Ishikawa (cell line): ENCODE data around the gene TPST2.

Experiments
- CEBPB ChIP-seq: IDR thresholded peaks from 2 replicates; pipeline ENCODE4 v1.6.1; 2012
- CREB1 ChIP-seq: IDR thresholded peaks from 2 replicates; pipeline ENCODE4 v1.6.1; 2012; ENCODE audit warnings: low read depth
- EGR1 ChIP-seq: IDR thresholded peaks from 2 replicates; pipeline ENCODE4 v1.6.1; 2012
- EP300 ChIP-seq: IDR thresholded peaks from 2 replicates; pipeline ENCODE4 v1.6.1; 2012; ENCODE audit warnings: borderline replicate concordance
- FOXM1 ChIP-seq: IDR thresholded peaks from 2 replicates; pipeline ENCODE4 v1.6.1; 2012; ENCODE audit warnings: low read depth, borderline replicate concordance
- NFIC ChIP-seq: IDR thresholded peaks from 2 replicates; pipeline ENCODE4 v1.6.1; 2012
- RAD21 ChIP-seq: IDR thresholded peaks from 2 replicates; pipeline ENCODE4 v1.6.1; 2012; ENCODE audit warnings: low read depth
- TAF1 ChIP-seq: IDR thresholded peaks from 2 replicates; pipeline ENCODE4 v1.6.1; 2012; ENCODE audit warnings: low read depth, mild to moderate bottlenecking
- TCF12 ChIP-seq: IDR thresholded peaks from 2 replicates; pipeline ENCODE4 v1.6.1; 2012; ENCODE audit warnings: low read depth
- TEAD4 ChIP-seq: IDR thresholded peaks from 2 replicates; pipeline ENCODE4 v1.6.1; 2012
- YY1 ChIP-seq: IDR thresholded peaks from 2 replicates; pipeline ENCODE4 v1.6.1; 2012; ENCODE audit warnings: low read depth
- ZBTB7A ChIP-seq: IDR thresholded peaks from 2 replicates; pipeline ENCODE4 v1.6.1; 2012; ENCODE audit warnings: low read depth
- TF ChIP-seq, protein P1 (sequence below): IDR thresholded peaks from 2 replicates; pipeline ENCODE4 v1.6.1; 2012; ENCODE audit warnings: low read depth, mild to moderate bottlenecking
- TF ChIP-seq, protein P2 (sequence below): IDR thresholded peaks from 2 replicates; pipeline ENCODE4 v1.6.1; 2012
- TF ChIP-seq, protein P3 (sequence below): IDR thresholded peaks from 2 replicates; pipeline ENCODE4 v1.6.1; 2012

The TPST2 gene

DNA sequence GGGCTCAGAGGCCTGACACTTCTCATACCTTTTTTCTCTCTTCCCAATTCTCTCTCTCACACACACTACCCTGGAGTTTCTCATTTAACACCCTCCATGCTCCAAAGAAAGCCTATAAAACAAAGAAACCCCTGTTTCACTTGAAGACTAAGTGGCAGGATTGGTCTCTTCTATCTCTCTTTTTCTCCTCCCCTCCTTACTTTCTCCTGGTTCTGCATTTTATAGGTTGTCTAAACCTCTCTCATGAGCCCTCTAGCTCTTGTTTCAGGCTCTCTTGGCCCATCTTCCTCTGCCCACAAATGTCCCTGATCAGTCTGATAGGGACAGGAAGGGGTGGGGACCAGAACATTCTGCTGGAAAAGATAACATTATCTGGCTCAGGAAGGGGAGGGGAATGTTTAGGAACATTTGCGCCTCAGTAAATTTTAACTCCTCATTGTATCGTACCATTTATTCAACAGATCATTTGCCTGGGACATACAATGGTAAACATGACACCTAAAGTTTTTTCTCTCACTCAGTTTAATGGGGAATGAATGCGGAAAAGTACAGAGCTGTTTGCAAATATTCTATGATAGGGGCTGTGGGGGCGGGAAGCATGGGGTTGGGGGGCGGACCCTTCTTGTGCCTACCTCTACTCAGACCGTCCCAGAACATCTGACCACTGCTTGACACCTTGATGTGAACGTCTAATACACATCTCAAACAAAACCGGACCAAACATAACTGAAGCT, 42.7 kb upstream of the TPST2 start:
- TF ChIP-seq RAD21 (no peak), YY1 (no peak), CREB1 (no peak), NFIC (no peak), FOXM1 (no peak), TCF12 (no peak), EP300 (no peak), TEAD4 (no peak), EGR1 (no peak), TAF1 (no peak)
- TF ChIP-seq, protein P1, sequence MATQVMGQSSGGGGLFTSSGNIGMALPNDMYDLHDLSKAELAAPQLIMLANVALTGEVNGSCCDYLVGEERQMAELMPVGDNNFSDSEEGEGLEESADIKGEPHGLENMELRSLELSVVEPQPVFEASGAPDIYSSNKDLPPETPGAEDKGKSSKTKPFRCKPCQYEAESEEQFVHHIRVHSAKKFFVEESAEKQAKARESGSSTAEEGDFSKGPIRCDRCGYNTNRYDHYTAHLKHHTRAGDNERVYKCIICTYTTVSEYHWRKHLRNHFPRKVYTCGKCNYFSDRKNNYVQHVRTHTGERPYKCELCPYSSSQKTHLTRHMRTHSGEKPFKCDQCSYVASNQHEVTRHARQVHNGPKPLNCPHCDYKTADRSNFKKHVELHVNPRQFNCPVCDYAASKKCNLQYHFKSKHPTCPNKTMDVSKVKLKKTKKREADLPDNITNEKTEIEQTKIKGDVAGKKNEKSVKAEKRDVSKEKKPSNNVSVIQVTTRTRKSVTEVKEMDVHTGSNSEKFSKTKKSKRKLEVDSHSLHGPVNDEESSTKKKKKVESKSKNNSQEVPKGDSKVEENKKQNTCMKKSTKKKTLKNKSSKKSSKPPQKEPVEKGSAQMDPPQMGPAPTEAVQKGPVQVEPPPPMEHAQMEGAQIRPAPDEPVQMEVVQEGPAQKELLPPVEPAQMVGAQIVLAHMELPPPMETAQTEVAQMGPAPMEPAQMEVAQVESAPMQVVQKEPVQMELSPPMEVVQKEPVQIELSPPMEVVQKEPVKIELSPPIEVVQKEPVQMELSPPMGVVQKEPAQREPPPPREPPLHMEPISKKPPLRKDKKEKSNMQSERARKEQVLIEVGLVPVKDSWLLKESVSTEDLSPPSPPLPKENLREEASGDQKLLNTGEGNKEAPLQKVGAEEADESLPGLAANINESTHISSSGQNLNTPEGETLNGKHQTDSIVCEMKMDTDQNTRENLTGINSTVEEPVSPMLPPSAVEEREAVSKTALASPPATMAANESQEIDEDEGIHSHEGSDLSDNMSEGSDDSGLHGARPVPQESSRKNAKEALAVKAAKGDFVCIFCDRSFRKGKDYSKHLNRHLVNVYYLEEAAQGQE = no peak
- TF ChIP-seq, protein P2, sequence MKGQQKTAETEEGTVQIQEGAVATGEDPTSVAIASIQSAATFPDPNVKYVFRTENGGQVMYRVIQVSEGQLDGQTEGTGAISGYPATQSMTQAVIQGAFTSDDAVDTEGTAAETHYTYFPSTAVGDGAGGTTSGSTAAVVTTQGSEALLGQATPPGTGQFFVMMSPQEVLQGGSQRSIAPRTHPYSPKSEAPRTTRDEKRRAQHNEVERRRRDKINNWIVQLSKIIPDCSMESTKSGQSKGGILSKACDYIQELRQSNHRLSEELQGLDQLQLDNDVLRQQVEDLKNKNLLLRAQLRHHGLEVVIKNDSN = no peak

DNA sequence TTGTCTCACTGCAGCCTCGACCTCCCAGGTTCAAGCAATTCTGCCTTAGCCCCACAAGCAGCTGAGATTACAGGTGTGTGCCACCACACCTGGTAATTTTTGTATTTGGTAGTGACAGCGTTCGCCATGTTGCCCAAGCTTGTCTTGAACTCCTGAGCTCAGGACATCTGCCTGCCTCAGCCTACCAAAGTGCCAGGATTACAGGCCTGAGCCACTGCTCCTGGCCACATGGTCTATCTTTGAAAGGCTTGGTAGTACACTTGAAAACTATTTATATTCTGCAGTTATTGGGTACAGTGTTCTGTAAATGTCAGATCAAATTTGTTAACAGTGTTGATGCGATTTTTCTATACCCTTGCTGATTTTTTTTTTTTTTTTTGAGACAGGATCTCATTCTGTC, 41.4 kb upstream of the TPST2 start:
- TF ChIP-seq NFIC = no peak
- TF ChIP-seq, protein P3, sequence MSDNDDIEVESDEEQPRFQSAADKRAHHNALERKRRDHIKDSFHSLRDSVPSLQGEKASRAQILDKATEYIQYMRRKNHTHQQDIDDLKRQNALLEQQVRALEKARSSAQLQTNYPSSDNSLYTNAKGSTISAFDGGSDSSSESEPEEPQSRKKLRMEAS = no peak
- TF ChIP-seq TAF1 = no peak
- no peak for TF ChIP-seq CREB1
- TF ChIP-seq TEAD4 = no peak
- no peak for TF ChIP-seq FOXM1
- TF ChIP-seq EGR1 = no peak
- TF ChIP-seq RAD21 = no peak
- no peak for TF ChIP-seq YY1
- TF ChIP-seq, protein P2 = no peak
- no peak for TF ChIP-seq TCF12
- TF ChIP-seq, protein P1 = no peak
- no peak for TF ChIP-seq ZBTB7A
- TF ChIP-seq CEBPB = no peak
- TF ChIP-seq EP300 = no peak

DNA sequence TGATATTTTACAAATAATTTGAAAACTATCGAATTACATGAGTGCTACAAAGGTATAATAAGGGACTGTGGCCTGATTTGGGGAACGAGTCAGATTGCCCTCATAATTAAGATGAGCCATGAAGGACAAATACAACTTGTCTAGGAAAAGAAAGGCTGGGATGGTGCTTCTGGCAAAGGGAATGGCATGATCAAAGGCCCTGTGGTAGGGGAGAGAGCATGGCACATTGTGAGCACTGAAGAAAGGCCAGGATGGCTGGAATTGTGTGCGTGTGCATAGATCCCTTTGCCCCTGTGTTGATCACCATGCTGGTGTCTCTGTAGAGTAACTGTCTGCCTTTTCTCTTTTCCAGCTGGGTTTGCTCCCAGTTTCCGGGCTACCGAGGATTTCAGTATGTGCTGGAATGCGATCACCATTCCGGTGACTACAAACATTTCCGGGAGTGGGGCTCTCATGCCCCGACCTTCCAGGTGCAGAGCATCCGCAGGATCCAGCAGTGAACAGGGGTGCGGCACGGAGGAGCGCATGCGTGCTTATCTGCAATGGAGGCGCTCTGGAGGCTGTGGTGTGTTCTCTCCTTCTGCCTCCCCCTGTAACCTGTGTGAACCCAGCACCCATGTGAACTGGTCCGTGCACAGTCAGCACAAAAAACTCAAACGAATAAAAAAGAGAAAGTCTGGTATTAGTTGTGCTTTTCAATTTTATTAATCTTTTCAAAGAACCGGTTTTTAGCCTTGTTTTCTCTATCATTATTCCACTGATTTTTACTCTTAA, 40.2 kb upstream of the TPST2 start:
- no peak for TF ChIP-seq TEAD4
- no peak for TF ChIP-seq EGR1
- no peak for TF ChIP-seq TCF12
- no peak for TF ChIP-seq FOXM1
- TF ChIP-seq YY1 = no peak
- no peak for TF ChIP-seq CREB1
- no peak for TF ChIP-seq NFIC
- TF ChIP-seq EP300 = no peak
- no peak for TF ChIP-seq ZBTB7A
- TF ChIP-seq, protein P1 = no peak
- TF ChIP-seq TAF1 = no peak
- TF ChIP-seq, protein P3 = no peak
- TF ChIP-seq, protein P2 = no peak
